Medulla oblongata (tissue), 1 donor: ENCODE data around the gene PTPN11.
A peak's percentile ranks its signal among the peaks of the same experiment; 100 is the strongest.
"Not testable (repeated sequence)": the region's sequence is repeated elsewhere in the genome, so short reads cannot be mapped to it uniquely, and the experiment has no call there.

ENCODE experiments used
- DNase-seq: peaks from one replicate; pipeline ENCODE4 v3.0.0-alpha.2; 2015; ENCODE audit errors: extremely low spot score

Gene PTPN11

DNA sequence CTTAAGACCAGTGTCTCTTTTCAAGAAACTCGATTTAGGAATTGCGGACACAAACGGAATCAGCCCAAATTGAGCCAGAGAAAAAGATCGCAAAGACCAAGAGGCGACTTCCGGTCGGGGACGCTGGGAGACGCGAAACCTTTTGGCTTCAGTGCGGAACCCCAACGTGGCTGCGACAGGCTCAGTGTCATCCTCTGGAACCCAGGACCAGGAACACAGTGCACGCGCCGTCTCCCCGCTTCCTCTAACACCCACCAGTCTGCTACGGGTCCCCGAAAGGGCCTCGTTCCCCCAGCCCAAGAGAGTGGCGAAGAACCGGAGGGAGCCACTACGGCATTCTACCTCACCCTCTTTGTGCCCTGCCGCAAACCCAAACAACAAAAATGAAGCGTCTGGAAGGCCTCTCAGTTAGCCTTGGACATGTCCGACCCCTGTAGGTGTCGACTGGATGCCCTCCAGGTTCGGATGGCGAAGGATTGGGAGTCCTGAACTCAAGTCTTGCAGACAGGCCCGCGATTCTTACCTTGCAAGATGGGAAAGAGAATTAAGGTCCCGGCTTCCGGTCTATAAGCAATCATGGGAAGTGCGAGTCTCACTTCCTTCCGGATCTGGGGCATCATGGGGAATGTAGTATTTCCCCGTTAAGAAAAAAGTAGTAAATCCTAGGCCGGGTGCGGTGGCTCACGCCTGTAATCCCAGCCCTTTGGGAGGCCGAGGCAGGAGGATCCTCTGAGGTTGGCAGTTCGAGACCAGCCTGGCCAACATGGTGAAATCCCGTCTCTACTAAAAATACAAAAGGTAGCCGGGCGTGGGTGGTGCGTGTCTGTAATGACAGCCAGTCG is 9.5 kb upstream of the PTPN11 start, which contains the start of gene RPL6:
TSS of gene RPL6 (minus strand) at position 542 of the 842 bp plus-strand sequence. CDS start 949 bp downstream, outside the sequence.
- peak; percentile 96 for DNase-seq

DNA sequence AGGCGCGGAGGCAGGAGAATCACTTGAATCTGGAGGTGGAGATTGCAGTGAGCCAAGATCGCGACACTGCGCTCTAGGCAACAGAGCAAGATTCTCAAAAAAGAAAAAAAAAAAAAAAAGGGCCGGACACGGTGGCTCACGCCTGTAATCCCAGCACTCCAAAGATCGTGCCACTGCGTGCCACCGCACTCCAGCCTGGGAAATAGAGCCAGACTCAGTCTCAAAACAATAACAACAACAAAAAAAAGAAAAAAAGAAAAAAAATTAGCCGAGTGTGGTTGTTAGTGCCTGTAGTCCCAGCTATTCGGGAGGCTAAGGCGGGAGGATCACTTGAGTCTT is 8.9 kb upstream of the PTPN11 start:
- no peak for DNase-seq

DNA sequence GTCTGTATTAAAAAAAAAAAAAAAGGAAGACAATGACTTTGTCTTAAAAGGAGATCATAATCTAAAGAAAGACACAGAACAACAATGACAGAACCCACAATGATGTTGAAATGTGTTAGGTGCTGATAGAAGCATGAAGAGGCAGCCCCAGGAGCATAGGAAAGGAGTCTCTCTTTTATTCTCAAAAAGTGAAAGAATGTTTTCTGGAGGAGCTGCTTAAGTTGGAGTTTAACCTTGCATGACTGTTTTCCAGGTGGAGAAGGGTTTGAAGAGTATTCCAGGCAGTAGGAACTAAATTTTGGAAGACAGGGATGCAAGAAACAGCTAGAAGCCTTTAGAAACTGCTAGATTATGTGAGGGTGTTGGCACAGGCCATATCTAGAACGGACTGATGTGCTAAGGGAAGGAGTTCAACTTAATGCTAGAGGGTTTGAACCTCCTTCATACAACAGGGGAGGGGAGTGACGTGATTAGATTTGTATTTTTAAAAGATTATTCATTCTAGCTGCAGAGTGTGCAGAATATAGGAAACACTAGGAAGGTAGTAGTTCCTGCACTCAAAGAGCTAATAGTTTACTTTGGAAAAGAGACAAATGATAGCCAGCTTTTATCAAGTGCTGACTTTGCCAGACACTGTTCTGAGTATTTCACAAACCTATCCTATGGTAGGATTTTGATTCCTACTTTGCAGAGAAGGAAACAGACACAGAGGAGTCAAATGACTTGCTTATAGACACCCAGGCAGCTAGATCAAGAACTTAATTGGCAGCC is 4.7 kb upstream of the PTPN11 start:
- no peak for DNase-seq

DNA sequence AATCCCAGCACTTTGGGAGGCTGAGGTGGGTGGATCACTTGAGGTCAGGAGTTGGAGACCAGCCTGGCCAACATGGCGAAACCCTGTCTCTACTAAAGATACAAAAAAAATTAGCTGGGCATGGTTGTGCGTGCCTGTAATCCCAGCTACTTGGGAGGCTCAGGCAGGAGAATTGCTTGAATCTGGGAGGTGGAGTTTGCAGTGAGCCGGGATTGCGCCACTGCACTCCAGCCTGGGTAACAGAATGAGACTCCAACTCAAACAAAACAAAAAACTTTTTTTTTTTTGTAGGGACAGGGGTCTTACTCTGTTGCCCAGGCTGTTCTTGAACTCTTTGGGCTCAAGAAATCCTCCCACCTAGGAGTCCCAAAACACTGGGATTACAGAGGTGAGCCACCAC is 3.3 kb upstream of the PTPN11 start:
- DNase-seq: not testable (repeated sequence)

DNA sequence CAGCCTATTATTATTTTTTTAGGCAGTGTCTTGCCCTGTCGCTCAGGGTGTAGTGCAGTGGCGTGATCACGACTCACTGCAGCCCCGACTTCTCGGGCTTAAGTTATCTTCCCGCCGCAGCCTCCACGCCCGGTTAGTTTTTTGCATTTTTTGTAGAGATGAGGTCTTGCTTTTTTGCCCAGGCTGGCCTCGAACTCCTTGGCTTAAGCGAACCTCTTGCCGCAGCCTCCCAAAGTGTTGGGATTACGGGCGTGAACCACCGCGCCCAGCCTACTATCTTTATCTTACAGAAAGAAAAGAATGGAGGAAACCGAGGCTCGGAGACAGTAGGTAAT is 507 bp upstream of the PTPN11 start:
- DNase-seq: no peak

DNA sequence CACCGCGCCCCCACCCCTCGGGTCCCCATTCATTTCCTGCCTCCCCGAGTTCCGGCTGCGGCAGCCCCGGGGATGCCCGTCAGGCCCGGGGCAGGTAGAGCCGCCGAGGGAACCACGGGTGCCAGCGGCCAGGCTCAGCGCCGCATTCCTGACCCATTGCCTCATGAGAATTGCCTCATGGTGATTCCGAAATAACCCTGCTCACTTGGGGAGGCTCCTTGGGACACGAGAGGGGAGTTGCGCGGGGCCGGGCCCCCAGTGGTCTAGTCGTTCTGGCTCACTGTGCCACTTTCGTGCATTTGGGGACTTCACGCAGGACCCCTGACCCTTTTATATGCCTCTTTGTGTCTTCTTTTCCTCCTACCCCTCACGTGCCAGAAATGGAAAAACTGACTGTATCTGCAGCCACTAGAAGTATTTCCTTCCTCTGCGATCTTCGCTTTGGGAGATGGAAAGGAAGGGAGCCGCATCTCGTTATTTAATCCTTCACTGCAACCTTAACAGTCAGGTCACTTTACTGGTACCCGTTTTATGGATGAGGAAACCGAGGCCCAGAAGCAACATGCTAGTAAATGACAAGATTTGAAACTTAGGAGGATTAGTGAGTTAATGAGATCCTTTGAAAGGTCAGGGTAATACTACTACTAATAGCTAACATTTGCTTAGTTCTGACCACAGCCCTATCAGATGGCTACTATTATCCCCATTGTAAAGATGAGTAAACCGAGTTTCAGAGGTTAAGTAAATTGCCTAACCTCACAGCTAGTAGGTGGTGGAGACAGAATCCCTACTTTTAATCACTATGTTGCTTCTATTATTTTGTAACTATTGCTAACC is 768 bp downstream of the PTPN11 start:
- DNase-seq: peak; percentile 38

DNA sequence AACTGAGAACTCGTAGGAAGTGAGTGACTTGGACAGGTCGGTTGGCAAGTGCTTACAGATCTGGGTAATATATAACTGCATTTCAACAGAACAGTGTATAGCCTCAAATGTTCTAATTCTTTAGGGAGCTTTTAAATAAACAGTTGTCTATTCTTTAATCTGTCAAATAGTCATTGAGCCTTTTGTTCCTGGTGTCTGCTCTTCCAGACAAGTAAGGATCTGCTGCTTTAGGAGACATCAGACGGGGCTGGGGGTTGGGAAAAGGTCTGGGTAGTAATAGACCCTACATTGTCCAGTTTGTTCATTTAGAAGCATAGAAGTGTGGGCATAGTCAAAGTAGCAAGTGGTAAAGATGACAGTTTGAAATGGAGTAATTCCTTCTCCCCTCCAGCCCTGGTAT is 2.0 kb downstream of the PTPN11 start:
- DNase-seq: peak; percentile 27

DNA sequence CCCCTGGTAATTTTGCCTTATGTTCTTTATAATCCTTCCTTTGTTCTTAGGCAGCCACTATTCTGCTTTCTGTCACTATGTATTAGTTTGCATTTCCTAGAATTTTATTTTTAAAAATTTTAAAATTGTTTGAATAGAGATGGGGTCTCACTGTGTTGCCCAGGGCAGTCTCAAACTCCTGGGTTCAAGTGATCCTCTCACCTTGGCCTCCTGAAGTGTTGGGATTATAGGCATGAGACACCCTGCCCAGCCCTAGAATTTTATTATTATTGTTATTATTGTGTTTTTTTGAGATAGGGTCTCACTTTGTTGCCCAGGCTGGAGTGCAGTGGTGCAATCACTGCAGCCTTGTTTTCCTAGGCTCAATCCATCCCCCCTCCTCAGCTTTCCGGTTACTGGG is 2.6 kb downstream of the PTPN11 start:
- no peak for DNase-seq

DNA sequence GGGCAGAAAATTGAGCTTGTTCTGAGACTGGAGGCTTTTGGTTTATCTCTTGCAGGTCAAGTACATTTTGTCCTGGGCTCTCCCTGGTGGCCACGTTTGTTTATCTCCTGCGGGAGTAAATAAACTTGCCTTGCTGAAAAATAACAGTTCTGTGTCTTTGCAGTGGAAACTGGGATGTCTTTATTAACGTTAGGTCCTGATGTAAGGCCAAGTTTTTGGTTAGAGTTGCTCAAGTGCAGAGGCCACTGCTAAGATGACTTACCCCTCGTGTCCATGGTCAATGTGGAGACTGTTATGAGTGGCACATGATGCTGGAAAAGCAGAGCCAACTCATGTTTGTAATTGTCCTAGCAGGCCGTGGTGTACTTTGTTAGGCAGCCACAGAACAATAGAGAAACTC is 3.8 kb downstream of the PTPN11 start:
- peak; percentile 84 for DNase-seq

DNA sequence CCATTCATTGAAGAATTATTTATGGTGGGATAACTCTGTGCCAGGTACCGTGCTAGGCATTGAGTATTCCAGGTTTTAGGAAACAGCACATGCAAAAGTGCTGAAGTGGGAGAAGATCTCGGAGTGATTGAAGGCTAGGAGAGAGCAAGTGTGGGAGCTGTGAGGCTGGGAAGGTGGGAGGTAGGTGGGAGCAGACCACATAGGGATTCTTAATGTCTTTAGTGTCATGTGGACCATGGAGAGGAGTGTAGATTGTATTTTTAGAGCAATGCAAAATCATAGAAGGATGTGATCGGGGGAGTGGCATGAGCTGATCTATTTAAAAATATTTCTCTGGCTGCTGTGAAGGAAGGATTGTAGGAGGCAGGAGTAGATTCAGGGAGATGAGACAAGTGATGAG is 5.4 kb downstream of the PTPN11 start:
- DNase-seq: no peak

DNA sequence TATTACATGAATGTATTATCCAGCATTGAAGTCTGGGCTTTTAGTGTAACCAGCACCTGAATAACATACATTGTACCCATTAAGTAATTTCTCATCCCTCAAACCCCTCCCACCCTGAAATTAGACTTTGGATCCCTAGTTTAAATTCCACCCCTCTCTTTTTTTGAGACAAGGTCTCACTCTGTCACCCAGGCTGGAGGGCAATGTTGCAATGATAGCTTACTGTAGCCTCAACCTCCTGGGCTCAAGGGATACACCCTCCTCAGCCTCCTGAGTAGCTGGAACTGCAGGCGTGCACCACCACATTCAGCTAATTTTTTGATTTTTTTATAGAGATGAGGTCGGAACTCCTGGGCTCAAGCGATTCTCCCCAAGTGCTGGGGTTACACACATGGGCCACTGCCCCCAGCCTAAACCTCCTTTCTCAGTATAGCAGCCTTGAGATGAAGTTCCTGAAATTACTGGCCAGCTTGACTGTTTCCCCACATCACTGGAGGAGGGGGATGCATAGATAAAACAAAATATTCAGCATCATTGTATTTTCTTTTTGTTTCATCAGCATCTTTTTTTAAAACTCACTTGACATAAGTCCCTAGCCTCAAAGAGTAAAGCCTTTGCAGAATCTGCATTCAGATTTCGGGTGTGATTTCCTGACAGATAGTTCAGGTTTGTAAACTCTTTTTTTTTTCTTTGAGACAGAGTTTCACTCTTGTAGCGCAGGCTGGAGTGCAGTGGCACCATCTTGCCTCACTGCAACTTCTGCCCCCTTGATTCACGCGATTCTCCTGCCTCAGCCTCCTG is 7.0 kb downstream of the PTPN11 start:
- no peak for DNase-seq

DNA sequence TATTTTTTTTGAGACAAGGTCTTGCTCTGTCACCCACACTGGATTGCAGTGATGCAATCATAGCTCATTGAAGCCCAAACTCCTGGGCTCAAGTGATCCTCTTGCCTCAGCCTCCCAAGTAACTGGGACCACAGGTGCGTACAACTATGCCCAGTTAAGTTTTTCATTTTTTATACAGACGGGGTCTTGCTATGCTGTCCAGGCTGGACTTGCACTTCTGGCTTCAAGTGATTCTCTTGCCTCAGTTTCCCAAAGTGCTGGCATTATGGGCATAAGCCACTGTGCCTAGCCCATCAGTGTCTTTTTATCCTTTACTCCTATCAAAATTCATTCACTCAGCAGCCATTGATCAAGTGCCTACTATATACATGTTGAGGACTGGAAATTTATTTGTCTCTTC is 9.0 kb downstream of the PTPN11 start:
- no peak for DNase-seq

DNA sequence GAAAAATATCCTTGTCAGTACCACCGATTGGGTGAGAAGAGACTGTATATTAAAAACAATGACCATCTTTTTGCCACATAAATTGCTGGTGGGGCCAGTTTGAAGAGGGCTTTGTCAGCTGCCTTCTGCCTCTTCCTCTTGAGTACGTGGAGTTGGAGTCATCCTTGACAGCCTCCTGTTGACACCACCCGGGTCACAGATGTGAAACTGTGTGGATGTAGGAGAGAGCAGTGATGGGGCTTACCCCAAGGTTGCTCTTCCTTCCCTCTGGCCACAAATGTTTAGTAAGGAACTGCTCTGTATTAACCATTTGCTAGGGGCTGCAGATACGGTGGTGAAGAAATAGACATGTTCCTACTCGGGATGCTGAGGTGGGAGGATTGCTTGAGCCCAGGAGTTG is 12.2 kb downstream of the PTPN11 start:
- DNase-seq: no peak

DNA sequence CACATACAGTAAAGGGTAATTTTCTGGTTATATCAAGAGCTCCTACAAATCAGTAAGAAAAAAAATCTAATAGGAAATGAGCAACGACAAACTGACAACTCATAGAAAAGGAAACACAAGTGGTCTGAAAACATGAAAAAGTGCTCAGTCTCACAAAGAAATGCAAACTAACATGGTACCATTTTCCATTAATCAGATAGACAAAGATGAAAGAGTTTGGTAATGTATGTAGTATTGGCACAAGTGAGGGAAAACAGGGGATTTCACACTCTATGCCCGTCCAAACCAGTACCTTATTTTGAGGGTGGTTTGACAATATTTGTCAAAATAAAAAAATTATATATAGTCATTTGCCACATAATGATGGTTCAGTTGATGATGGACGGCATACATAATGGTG is 13.2 kb downstream of the PTPN11 start:
- no peak for DNase-seq

DNA sequence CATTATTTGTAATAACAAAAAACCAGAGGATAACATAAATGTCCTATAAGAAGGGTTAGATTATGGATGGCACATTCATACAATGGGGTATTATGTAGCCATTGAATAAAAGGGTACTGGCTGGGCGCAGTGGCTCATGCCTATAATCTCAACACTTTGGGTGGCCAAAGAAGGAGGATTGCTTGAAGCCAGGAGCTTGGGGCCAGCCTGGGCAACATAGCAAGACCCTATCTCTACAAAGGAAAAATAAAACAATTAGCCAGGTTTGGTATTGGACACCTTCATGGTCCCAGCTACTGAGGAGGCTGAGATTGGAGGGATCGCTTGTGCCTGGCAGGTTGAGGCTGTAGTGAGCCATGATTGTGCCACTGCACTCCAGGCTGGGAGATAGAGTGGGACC is 14.8 kb downstream of the PTPN11 start:
- DNase-seq: no peak

DNA sequence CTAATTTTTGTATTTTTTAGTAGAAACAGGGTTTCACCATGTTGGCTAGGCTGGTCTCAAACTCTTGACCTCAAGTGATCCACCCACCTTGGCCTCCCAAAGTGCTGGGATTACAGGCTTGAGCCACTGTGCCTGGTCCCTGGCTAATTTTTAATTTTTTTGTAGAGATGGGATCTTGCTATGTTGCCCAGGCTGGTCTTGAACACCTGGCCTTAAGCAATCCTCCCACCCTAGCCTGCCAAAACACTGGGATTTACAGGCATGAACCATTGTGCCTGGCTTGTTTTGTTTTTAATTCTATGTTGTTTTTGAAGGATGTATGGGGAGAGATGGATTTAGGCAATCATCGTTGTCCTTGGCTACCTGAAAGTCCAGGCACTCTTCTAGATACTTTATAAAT is 19.9 kb downstream of the PTPN11 start:
- not testable (repeated sequence) for DNase-seq

DNA sequence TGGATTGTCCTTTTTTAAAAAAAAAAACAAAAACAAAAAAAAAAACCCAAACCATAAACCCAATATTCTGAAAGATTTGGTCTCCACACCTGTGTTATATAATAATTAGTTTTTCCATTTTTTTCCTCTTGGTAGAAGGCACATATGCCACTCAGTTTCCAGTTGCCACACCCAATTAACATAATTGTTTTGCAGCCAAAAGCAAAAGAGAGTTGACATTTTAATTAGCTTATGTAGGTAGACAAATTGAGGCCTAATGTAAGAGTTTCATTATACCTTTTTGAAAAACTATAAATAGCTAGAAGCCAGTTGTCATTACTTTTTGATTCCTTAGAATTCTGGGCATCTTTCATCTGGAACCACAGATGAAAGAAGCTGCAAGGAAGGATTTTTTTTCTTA is 21.0 kb downstream of the PTPN11 start:
- no peak for DNase-seq

DNA sequence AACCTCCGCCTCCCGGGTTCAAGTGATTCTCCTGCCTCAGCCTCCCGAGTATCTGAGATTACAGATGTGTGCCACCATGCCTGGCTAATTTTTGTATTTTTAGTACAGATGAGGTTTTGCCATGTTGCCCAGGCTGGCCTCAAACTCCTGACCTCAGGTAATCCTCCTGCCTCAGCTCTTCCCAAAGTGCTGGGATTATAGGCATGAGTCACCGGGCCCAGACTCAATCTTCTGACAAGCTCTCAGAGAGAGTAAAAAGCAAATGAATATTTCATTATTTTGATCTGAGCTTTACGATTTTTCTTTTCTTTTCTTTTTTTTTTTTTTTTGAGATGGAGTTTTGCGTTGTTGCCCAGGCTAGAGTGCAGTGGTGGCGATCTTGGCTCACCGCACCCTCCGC is 21.9 kb downstream of the PTPN11 start:
- not testable (repeated sequence) for DNase-seq

DNA sequence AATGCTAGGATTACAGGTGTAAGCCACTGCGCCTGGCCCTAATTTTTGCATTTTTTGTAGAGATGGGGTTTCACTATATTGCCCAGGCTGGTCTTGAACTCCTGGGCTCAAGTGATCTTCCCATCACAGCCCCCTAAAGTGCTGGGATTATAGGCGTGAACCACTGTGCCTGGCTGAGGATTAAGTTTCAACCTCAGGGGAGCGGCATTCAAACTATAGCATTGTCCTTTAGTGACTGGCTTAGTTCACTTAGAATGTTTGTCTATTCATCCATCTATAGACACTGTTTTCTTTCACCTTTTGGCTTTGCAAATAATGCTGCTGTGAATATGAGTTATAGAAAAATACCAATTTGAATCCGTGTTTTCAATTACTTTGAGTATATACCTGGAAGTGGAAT is 25.2 kb downstream of the PTPN11 start:
- DNase-seq: no peak

DNA sequence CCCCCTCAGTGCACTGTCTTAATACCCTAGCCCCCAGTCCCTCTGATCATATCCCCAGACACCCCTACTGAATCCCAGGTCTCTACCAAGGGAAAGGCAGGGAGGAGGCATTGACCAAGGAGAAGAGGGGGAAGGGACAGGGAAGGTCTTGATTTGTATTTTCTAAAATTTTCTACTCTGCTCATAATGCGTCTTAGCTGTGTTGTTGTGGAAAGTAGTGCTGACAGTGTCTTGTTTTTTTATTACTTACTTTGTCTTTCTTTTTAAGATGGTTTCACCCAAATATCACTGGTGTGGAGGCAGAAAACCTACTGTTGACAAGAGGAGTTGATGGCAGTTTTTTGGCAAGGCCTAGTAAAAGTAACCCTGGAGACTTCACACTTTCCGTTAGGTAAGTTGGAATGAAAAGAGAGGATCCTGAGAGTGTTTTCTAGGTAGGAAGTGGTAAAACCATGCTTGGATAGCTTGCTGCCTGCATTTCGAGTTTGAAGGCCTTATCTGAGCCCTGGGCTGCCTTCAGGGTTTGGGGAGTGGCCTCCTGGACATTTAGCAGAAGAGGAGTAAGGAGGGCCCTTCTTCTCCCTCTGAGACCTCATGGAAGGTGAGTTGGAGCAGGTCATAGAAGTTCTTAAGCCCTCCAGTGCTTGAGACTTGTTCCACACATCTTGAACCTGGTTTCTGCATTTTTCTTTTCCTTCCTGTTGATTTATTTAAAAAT is 27.4 kb downstream of the PTPN11 start:
- no peak for DNase-seq

DNA sequence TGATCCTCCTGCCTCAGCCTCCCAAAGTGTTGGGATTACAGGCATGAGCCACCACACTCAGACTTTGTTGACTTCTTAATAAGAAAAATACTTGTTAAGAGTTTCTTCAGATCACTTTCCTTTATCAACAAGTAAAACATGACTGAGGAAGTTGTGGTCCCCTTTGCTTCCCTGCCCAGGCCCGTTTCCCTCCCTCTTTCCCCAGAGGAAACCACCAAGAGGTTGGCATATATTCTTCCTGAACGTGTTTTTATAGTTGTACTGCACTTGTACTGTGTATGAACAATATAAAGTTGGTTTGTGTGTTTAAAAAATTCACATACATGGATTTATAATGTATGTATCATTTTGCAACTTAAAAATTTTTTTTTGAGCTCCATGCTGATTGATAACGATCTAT is 28.4 kb downstream of the PTPN11 start:
- no peak for DNase-seq
